Tibial nerve (tissue), 4 donors: Measurements from ENCODE around the gene RSRC1. TPM values are rescaled to one million over a fixed set of nuclear protein-coding genes. Genes with fewer than 3 reads are reported as not detected.
A peak's percentile ranks its signal among the peaks of the same experiment; 100 is the strongest.
"Not testable (repeated sequence)": the region's sequence is repeated elsewhere in the genome, so short reads cannot be mapped to it uniquely, and the experiment has no call there.

Experiments used
- DNase-seq, 2 donors: peaks; one replicate each; pipeline ENCODE4 v3.0.0-alpha.2; 2019; ENCODE audit warnings: low spot score in 2 of 2
- H3K27ac ChIP-seq, 4 donors: fragments of 200-600 bp; sonication (generic) in 3 of 4; one replicate each; pipeline ENCODE4 v1.5.1; 2017 to 2019; ENCODE audit warnings: mild to moderate bottlenecking in 1 of 4
- H3K27me3 ChIP-seq, 2 donors: fragments of 200-600 bp; sonication (generic) in 1 of 2; one replicate each; pipeline versions ENCODE4 v1.5.1 to v1.6.0; 2017 to 2019
- H3K36me3 ChIP-seq, 3 donors: fragments of 200-600 bp; sonication (generic); one replicate each; pipeline ENCODE4 v1.5.1; 2018 to 2019
- H3K4me1 ChIP-seq, 4 donors: fragments of 200-600 bp; sonication (generic) in 3 of 4; one replicate each; pipeline ENCODE4 v1.5.1; 2017 to 2019
- H3K4me3 ChIP-seq, 4 donors: fragments of 200-600 bp; sonication (generic) in 3 of 4; one replicate each; pipeline ENCODE4 v1.5.1; 2017 to 2019; ENCODE audit warnings: mild to moderate bottlenecking in 1 of 4, moderate library complexity in 1 of 4
- H3K9me3 ChIP-seq, 4 donors: fragments of 200-600 bp; sonication (generic) in 3 of 4; one replicate each; pipeline ENCODE4 v1.5.1; 2017 to 2019
- CTCF ChIP-seq, 5 experiments: fragments of 200-600 bp in 3 of 5; fragments of 450-650 bp in 2 of 5; sonication (generic) in 3 of 5; IDR thresholded peaks; one replicate each; pipeline ENCODE4 v1.5.1; 2016 to 2019; ENCODE audit warnings: antibody characterized with exemption in 5 of 5, mild to moderate bottlenecking in 3 of 5, moderate library complexity in 2 of 5
- EP300 ChIP-seq, 2 donors: sonication (generic); formaldehyde crosslinking; IDR thresholded peaks; one replicate each; pipeline ENCODE4 v1.6.1; 2017; ENCODE audit warnings: antibody characterized with exemption in 2 of 2, mild to moderate bottlenecking in 1 of 2
- POLR2A ChIP-seq, 2 donors: fragments of 450-650 bp; IDR thresholded peaks; one replicate each; pipeline ENCODE4 v1.6.1; 2017; ENCODE audit warnings: antibody characterized with exemption in 2 of 2, mild to moderate bottlenecking in 2 of 2, moderate library complexity in 2 of 2
- WGBS, 2 donors: methylation state at CpG; one replicate each; pipeline ENCODE4 v1.1.5; 2018; 5-methylcytosine and 5-hydroxymethylcytosine counted together
- total RNA-seq, 4 donors: library from RNA; depleted of rRNA; stranded (reverse); fragments of >200 nt; gene quantifications; one replicate each; pipeline ENCODE4 v1.1.0, GENCODE V29; 2016

The RSRC1 gene
- 10 to 100 TPM; 58.2 to 70.5 (median 68.6) TPM for total RNA-seq

GRCh38 chr3:158109804-158110657 is at the start of gene RSRC1:
Gene RSRC1, plus strand, starts transcription at chr3:158110089. Its CDS starts 12,016 bp downstream, at chr3:158122105.
- H3K27ac ChIP-seq: peak within 1 kb of the TSS; percentile 27 to 83 (median 78)
- peaks cover 0 to 8% (median 0%) of the 10 kb centered on the region in 4 donors for H3K9me3 ChIP-seq
- 1% methylated on average over 47 to 54 of the region's 57 CpGs for WGBS, 2 donors
- peak in 1 of 5 experiments; percentile 13 for TF ChIP-seq CTCF (IDR thresholded peaks at IDR 0.05)
- peak in 1 of 2 donors; percentile 90 for TF ChIP-seq EP300 (IDR thresholded peaks at IDR 0.05)
- peak in 1 of 2 donors; percentile 43 for TF ChIP-seq POLR2A (IDR thresholded peaks at IDR 0.05)
- H3K4me1 ChIP-seq: peaks cover 0 to 53% (median 17%) of the 10 kb centered on the region in 4 donors
- peaks cover 0 to 45% of the 10 kb centered on the region in 2 donors for H3K27me3 ChIP-seq
- H3K36me3 ChIP-seq: peaks cover 0 to 10% (median 0%) of the 10 kb centered on the region in 3 donors
- peak; percentile 66 to 84 for DNase-seq
- peak within 1 kb of the TSS; percentile 81 to 99 (median 84) for H3K4me3 ChIP-seq

GRCh38 chr3:158065574-158065973 is 44.3 kb upstream of the RSRC1 start:
- H3K4me1 ChIP-seq, DNase-seq, H3K36me3 ChIP-seq, H3K27me3 ChIP-seq, H3K9me3 ChIP-seq, H3K4me3 ChIP-seq, H3K27ac ChIP-seq: not testable (repeated sequence)
- WGBS, 2 donors: 93 to 96% methylated on average over 2 of the region's 2 CpGs

GRCh38 chr3:158072790-158073189 is 37.1 kb upstream of the RSRC1 start:
- Histone ChIP-seq H3K4me3 (no peak overlapping the region), H3K27me3 (no peaks in the 10 kb centered on the region), H3K4me1 (no peaks in the 10 kb centered on the region), H3K27ac (no peak overlapping the region), H3K9me3 (no peaks in the 10 kb centered on the region), H3K36me3 (no peaks in the 10 kb centered on the region)
- TF ChIP-seq EP300 (IDR thresholded peaks at IDR 0.05) (no peak), CTCF (IDR thresholded peaks at IDR 0.05) (no peak), POLR2A (IDR thresholded peaks at IDR 0.05) (no peak)
- no peak for DNase-seq

- Histone ChIP-seq H3K4me3 (no peak overlapping the region), H3K36me3 (no peaks in the 10 kb centered on the region), H3K27me3 (no peaks in the 10 kb centered on the region), H3K27ac (no peak overlapping the region), H3K9me3 (no peaks in the 10 kb centered on the region), H3K4me1 (no peaks in the 10 kb centered on the region)
- no peak for DNase-seq
- 69 to 84% methylated on average over 1 of the region's 1 CpG for WGBS, 2 donors
- no peak for TF ChIP-seq CTCF (IDR thresholded peaks at IDR 0.05)
- no peak for TF ChIP-seq EP300 (IDR thresholded peaks at IDR 0.05)
- no peak for TF ChIP-seq POLR2A (IDR thresholded peaks at IDR 0.05)
Measured at GRCh38 chr3:158074591-158074990, 35.3 kb upstream of the RSRC1 start.

- Histone ChIP-seq H3K4me1 (no peaks in the 10 kb centered on the region), H3K36me3 (no peaks in the 10 kb centered on the region), H3K27me3 (no peaks in the 10 kb centered on the region), H3K4me3 (no peak overlapping the region), H3K27ac (no peak overlapping the region), H3K9me3 (no peaks in the 10 kb centered on the region)
- no peak for DNase-seq
- no peak for TF ChIP-seq POLR2A (IDR thresholded peaks at IDR 0.05)
- no peak for TF ChIP-seq CTCF (IDR thresholded peaks at IDR 0.05)
- TF ChIP-seq EP300 (IDR thresholded peaks at IDR 0.05): no peak
- WGBS, 2 donors: 92 to 98% methylated on average over 1 of the region's 1 CpG
Measured at GRCh38 chr3:158079599-158079998, 30.3 kb upstream of the RSRC1 start.
